ENCODE measurements around the gene DRD2. TPM values are rescaled to one million over a fixed set of nuclear protein-coding genes. Genes with fewer than 3 reads are reported as not detected.

The DRD2 gene
- total RNA-seq, 2 donors from 2014 or later = not detected

GRCh38 chr11:113462830-113463229 is 12.4 kb downstream of the DRD2 start:
- no peak for ATAC-seq
- no peaks in the 10 kb centered on the region for H3K9me3 Mint-ChIP-seq
- H3K27ac Mint-ChIP-seq = no peak overlapping the region
- H3K36me3 Mint-ChIP-seq = no peaks in the 10 kb centered on the region
- DNase-seq (ENCODE audit: low spot score in 2 of 2) = no peak

GRCh38 chr11:113461639-113462038 is 13.6 kb downstream of the DRD2 start:
- Mint-ChIP-seq H3K36me3 (no peaks in the 10 kb centered on the region), H3K27ac (no peak overlapping the region), H3K9me3 (no peaks in the 10 kb centered on the region)
- no peak for ATAC-seq
- no peak for DNase-seq (ENCODE audit: low spot score in 2 of 2)

- H3K27ac Mint-ChIP-seq = no peak overlapping the region
- H3K9me3 Mint-ChIP-seq = no peaks in the 10 kb centered on the region
- H3K36me3 Mint-ChIP-seq = no peaks in the 10 kb centered on the region
- ATAC-seq = no peak
- no peak for DNase-seq (ENCODE audit: low spot score in 2 of 2)
Observed at GRCh38 chr11:113460469-113460868, 14.7 kb downstream of the DRD2 start.

- Mint-ChIP-seq H3K36me3 (no peaks in the 10 kb centered on the region), H3K27ac (no peak overlapping the region), H3K9me3 (no peaks in the 10 kb centered on the region)
- no peak for DNase-seq (ENCODE audit: low spot score in 2 of 2)
- ATAC-seq = no peak
Observed at GRCh38 chr11:113458189-113458588, 17.0 kb downstream of the DRD2 start.

GRCh38 chr11:113457784-113458183 is 17.4 kb downstream of the DRD2 start:
- no peak for DNase-seq (ENCODE audit: low spot score in 2 of 2)
- no peak for ATAC-seq
- Mint-ChIP-seq H3K9me3 (no peaks in the 10 kb centered on the region), H3K36me3 (no peaks in the 10 kb centered on the region), H3K27ac (no peak overlapping the region)

GRCh38 chr11:113454455-113454854 is 20.7 kb downstream of the DRD2 start:
- H3K27ac Mint-ChIP-seq = no peak overlapping the region
- ATAC-seq (no peak), DNase-seq (ENCODE audit: low spot score in 2 of 2) (no peak)
- no peaks in the 10 kb centered on the region for H3K36me3 Mint-ChIP-seq
- H3K9me3 Mint-ChIP-seq = no peaks in the 10 kb centered on the region

GRCh38 chr11:113449743-113450142 is 25.5 kb downstream of the DRD2 start:
- H3K9me3 Mint-ChIP-seq = no peaks in the 10 kb centered on the region
- no peaks in the 10 kb centered on the region for H3K36me3 Mint-ChIP-seq
- ATAC-seq (no peak), DNase-seq (ENCODE audit: low spot score in 2 of 2) (no peak)
- no peak overlapping the region for H3K27ac Mint-ChIP-seq

- no peak for DNase-seq (ENCODE audit: low spot score in 2 of 2)
- no peak overlapping the region for H3K27ac Mint-ChIP-seq
- no peaks in the 10 kb centered on the region for H3K9me3 Mint-ChIP-seq
- H3K36me3 Mint-ChIP-seq = no peaks in the 10 kb centered on the region
- peak in 1 of 2 donors; percentile 26 for ATAC-seq
Observed at GRCh38 chr11:113448316-113448677, 26.9 kb downstream of the DRD2 start.

- H3K27ac Mint-ChIP-seq = no peak overlapping the region
- H3K9me3 Mint-ChIP-seq = no peaks in the 10 kb centered on the region
- peak; percentile 44 to 68 for ATAC-seq
- no peak for DNase-seq (ENCODE audit: low spot score in 2 of 2)
- no peaks in the 10 kb centered on the region for H3K36me3 Mint-ChIP-seq
Observed at GRCh38 chr11:113447621-113448315, 27.4 kb downstream of the DRD2 start.

- Mint-ChIP-seq H3K36me3 (no peaks in the 10 kb centered on the region), H3K9me3 (no peaks in the 10 kb centered on the region), H3K27ac (no peak overlapping the region)
- ATAC-seq (no peak), DNase-seq (ENCODE audit: low spot score in 2 of 2) (no peak)
Observed at GRCh38 chr11:113446938-113447337, 28.3 kb downstream of the DRD2 start.

- Mint-ChIP-seq H3K27ac (no peak overlapping the region), H3K36me3 (no peaks in the 10 kb centered on the region), H3K9me3 (no peaks in the 10 kb centered on the region)
- no peak for DNase-seq (ENCODE audit: low spot score in 2 of 2)
- ATAC-seq = peak in 1 of 2 donors; percentile 73
Observed at GRCh38 chr11:113446112-113446511, 29.1 kb downstream of the DRD2 start.

GRCh38 chr11:113444502-113445123 is 30.6 kb downstream of the DRD2 start:
- Mint-ChIP-seq H3K9me3 (no peaks in the 10 kb centered on the region), H3K27ac (no peak overlapping the region), H3K36me3 (no peaks in the 10 kb centered on the region)
- ATAC-seq (no peak), DNase-seq (ENCODE audit: low spot score in 2 of 2) (no peak)

GRCh38 chr11:113440816-113441215 is 34.4 kb downstream of the DRD2 start:
- no peaks in the 10 kb centered on the region for H3K36me3 Mint-ChIP-seq
- H3K27ac Mint-ChIP-seq = no peak overlapping the region
- H3K9me3 Mint-ChIP-seq = no peaks in the 10 kb centered on the region
- DNase-seq (ENCODE audit: low spot score in 2 of 2) (no peak), ATAC-seq (no peak)

GRCh38 chr11:113436672-113437252 is 38.4 kb downstream of the DRD2 start:
- Mint-ChIP-seq H3K9me3 (no peaks in the 10 kb centered on the region), H3K36me3 (no peaks in the 10 kb centered on the region), H3K27ac (no peak overlapping the region)
- DNase-seq (ENCODE audit: low spot score in 2 of 2) = no peak
- no peak for ATAC-seq

GRCh38 chr11:113435190-113435968 is 39.8 kb downstream of the DRD2 start:
- no peak for ATAC-seq
- Mint-ChIP-seq H3K9me3 (no peaks in the 10 kb centered on the region), H3K36me3 (no peaks in the 10 kb centered on the region), H3K27ac (no peak overlapping the region)
- DNase-seq (ENCODE audit: low spot score in 2 of 2) = no peak

- no peaks in the 10 kb centered on the region for H3K36me3 Mint-ChIP-seq
- no peak for DNase-seq (ENCODE audit: low spot score in 2 of 2)
- no peak for ATAC-seq
- no peaks in the 10 kb centered on the region for H3K9me3 Mint-ChIP-seq
- no peak overlapping the region for H3K27ac Mint-ChIP-seq
Observed at GRCh38 chr11:113431746-113432145, 43.5 kb downstream of the DRD2 start.

GRCh38 chr11:113426686-113427085 is 48.5 kb downstream of the DRD2 start:
- Mint-ChIP-seq H3K9me3 (no peaks in the 10 kb centered on the region), H3K36me3 (no peaks in the 10 kb centered on the region), H3K27ac (no peak overlapping the region)
- DNase-seq (ENCODE audit: low spot score in 2 of 2) = no peak
- ATAC-seq = no peak

All from activated naive CD4-positive, alpha-beta T cell treated with anti-CD3 and anti-CD28 coated beads, Interleukin-2, amount 50 U/mL, for 72 hours (primary cell).